K562 (cell line): ENCODE results near the gene TJP2. TPM values are rescaled to one million over a fixed set of nuclear protein-coding genes. Genes with fewer than 3 reads are reported as not detected.
A peak's percentile ranks its signal among the peaks of the same experiment; 100 is the strongest.

Source experiments
- CEBPB ChIP-seq: fragments of 450-650 bp; IDR thresholded peaks from 2 replicates; pipeline ENCODE4 v1.6.1; 2016; ENCODE audit warnings: missing genetic modification characterization, missing compliant biosample characterization
- HDGF ChIP-seq: fragments of 450-650 bp; IDR thresholded peaks from 2 replicates; pipeline ENCODE4 v1.6.1; 2016
- JUND ChIP-seq, 2 experiments: IDR thresholded peaks; 2 replicates in 1 of 2; 3 replicates in 1 of 2; pipeline ENCODE4 v1.6.1; 2011; ENCODE audit warnings: borderline replicate concordance in 2 of 2, low read depth in 2 of 2, low read length in 2 of 2, improper control_type of control experiment in 1 of 2, missing biosample characterization in 1 of 2, missing genetic modification characterization in 1 of 2, missing genetic modification reagents in 1 of 2
- MAFF ChIP-seq: IDR thresholded peaks from 2 replicates; pipeline ENCODE4 v1.6.1; 2012; ENCODE audit warnings: low read length, improper control_type of control experiment
- MAFK ChIP-seq: IDR thresholded peaks from 2 replicates; pipeline ENCODE4 v1.6.1; 2011; ENCODE audit warnings: low read length, improper control_type of control experiment
- MED1 ChIP-seq: sonication (generic); formaldehyde crosslinking; IDR thresholded peaks from 2 replicates; pipeline ENCODE4 v1.8.1; 2023; ENCODE audit warnings: missing genetic modification reagents, borderline replicate concordance
- NFRKB ChIP-seq: fragments of 450-650 bp; IDR thresholded peaks from 2 replicates; pipeline ENCODE4 v1.6.1; 2016; ENCODE audit warnings: low read depth
- RBM22 ChIP-seq: fragments of 200-400 bp; formaldehyde crosslinking; IDR thresholded peaks from 2 replicates; pipeline ENCODE4 v1.6.1; 2018; ENCODE audit warnings: low read length, low read depth; ENCODE audit not compliant: poor library complexity, severe bottlenecking
- RCOR1 ChIP-seq, 2 experiments: IDR thresholded peaks; 2 replicates each; pipeline ENCODE4 v1.6.1; 2012; ENCODE audit warnings: low read depth in 2 of 2, low read length in 2 of 2, borderline replicate concordance in 1 of 2, improper control_type of control experiment in 1 of 2
- ZBTB33 ChIP-seq: sonication (generic); formaldehyde crosslinking; IDR thresholded peaks from 2 replicates; pipeline ENCODE4 v1.8.1; 2023; ENCODE audit warnings: mild to moderate bottlenecking, missing genetic modification reagents
- ZC3H11A ChIP-seq: IDR thresholded peaks from 2 replicates; pipeline ENCODE4 v1.6.1; 2012; ENCODE audit warnings: low read depth, low read length, improper control_type of control experiment
- ZEB2 ChIP-seq: fragments of 450-650 bp; IDR thresholded peaks from 2 replicates; pipeline ENCODE4 v1.6.1; 2016
- ZNF717 ChIP-seq: fragments of 250-450 bp; sonication (Bioruptor Pico); IDR thresholded peaks from 2 replicates; pipeline ENCODE4 v1.5.0; 2021
- polyA plus RNA-seq, 8 experiments: library from polyadenylated mRNA; depleted of rRNA in 4 of 8; stranded (reverse) in 5 of 8; unstranded in 3 of 8; fragments of >200 nt; fragmentation: Nextera tagmentation in 2 of 8; fragmentation: Illumina TruSeq in 1 of 8; extraction: Ambion mirVana in 2 of 8; extraction: Trizol in 1 of 8; gene quantifications; 2 replicates each; pipeline versions ENCODE4 v1.2.1 to v1.2.3, GENCODE V29; 2011 to 2014; ENCODE audit warnings: inconsistent platforms in 1 of 8, missing spikeins in 1 of 8
- total RNA-seq, 7 experiments: library from RNA; depleted of rRNA in 6 of 7; stranded (reverse); fragments of >200 nt in 6 of 7; fragmentation: Illumina TruSeq in 2 of 7; extraction: Trizol in 2 of 7; gene quantifications; 2 replicates each; pipeline versions ENCODE4 v1.2.1 to v1.2.3, GENCODE V29; 2011 to 2021; ENCODE audit warnings: low replicate concordance in 1 of 7
- TF ChIP-seq, protein P1 (sequence below): fragments of 200-600 bp; sonication (generic); IDR thresholded peaks from one replicate; pipeline ENCODE4 v1.6.1; 2012; ENCODE audit warnings: mild to moderate bottlenecking, low read depth, low read length, inconsistent platforms

Gene TJP2
- total and polyA plus RNA-seq, 9 of the 15 experiments (the other 6 are each of a cell fraction or from before 2014, with no cell fraction given), result 4.0 to 24.1 (median 16.8) TPM

DNA sequence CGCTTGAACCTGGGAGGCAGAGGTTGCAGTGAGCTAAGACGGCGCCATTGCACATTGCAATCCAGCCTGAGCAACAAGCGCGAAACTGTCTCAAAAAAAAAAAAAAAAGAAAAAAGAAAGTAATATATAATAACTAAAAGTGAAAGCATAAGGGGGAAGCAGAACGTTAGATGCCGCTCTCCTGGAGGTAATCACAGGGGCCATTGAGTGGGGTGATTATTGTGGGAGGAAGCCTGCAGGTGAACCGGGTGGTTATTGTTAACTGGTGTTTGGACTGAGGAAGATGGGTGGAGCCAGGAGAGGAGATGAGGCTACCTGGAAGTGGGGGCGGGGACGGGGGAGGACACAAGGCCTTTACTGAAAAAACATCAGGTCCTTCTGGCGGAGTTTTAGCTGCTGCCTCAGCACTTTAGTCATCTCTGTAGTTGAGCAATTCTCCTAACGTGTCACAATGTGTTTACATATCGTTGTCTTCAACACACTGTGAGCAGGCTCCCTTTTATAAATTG is 5.3 kb upstream of the TJP2 start (continued):
- TF ChIP-seq, protein P1, sequence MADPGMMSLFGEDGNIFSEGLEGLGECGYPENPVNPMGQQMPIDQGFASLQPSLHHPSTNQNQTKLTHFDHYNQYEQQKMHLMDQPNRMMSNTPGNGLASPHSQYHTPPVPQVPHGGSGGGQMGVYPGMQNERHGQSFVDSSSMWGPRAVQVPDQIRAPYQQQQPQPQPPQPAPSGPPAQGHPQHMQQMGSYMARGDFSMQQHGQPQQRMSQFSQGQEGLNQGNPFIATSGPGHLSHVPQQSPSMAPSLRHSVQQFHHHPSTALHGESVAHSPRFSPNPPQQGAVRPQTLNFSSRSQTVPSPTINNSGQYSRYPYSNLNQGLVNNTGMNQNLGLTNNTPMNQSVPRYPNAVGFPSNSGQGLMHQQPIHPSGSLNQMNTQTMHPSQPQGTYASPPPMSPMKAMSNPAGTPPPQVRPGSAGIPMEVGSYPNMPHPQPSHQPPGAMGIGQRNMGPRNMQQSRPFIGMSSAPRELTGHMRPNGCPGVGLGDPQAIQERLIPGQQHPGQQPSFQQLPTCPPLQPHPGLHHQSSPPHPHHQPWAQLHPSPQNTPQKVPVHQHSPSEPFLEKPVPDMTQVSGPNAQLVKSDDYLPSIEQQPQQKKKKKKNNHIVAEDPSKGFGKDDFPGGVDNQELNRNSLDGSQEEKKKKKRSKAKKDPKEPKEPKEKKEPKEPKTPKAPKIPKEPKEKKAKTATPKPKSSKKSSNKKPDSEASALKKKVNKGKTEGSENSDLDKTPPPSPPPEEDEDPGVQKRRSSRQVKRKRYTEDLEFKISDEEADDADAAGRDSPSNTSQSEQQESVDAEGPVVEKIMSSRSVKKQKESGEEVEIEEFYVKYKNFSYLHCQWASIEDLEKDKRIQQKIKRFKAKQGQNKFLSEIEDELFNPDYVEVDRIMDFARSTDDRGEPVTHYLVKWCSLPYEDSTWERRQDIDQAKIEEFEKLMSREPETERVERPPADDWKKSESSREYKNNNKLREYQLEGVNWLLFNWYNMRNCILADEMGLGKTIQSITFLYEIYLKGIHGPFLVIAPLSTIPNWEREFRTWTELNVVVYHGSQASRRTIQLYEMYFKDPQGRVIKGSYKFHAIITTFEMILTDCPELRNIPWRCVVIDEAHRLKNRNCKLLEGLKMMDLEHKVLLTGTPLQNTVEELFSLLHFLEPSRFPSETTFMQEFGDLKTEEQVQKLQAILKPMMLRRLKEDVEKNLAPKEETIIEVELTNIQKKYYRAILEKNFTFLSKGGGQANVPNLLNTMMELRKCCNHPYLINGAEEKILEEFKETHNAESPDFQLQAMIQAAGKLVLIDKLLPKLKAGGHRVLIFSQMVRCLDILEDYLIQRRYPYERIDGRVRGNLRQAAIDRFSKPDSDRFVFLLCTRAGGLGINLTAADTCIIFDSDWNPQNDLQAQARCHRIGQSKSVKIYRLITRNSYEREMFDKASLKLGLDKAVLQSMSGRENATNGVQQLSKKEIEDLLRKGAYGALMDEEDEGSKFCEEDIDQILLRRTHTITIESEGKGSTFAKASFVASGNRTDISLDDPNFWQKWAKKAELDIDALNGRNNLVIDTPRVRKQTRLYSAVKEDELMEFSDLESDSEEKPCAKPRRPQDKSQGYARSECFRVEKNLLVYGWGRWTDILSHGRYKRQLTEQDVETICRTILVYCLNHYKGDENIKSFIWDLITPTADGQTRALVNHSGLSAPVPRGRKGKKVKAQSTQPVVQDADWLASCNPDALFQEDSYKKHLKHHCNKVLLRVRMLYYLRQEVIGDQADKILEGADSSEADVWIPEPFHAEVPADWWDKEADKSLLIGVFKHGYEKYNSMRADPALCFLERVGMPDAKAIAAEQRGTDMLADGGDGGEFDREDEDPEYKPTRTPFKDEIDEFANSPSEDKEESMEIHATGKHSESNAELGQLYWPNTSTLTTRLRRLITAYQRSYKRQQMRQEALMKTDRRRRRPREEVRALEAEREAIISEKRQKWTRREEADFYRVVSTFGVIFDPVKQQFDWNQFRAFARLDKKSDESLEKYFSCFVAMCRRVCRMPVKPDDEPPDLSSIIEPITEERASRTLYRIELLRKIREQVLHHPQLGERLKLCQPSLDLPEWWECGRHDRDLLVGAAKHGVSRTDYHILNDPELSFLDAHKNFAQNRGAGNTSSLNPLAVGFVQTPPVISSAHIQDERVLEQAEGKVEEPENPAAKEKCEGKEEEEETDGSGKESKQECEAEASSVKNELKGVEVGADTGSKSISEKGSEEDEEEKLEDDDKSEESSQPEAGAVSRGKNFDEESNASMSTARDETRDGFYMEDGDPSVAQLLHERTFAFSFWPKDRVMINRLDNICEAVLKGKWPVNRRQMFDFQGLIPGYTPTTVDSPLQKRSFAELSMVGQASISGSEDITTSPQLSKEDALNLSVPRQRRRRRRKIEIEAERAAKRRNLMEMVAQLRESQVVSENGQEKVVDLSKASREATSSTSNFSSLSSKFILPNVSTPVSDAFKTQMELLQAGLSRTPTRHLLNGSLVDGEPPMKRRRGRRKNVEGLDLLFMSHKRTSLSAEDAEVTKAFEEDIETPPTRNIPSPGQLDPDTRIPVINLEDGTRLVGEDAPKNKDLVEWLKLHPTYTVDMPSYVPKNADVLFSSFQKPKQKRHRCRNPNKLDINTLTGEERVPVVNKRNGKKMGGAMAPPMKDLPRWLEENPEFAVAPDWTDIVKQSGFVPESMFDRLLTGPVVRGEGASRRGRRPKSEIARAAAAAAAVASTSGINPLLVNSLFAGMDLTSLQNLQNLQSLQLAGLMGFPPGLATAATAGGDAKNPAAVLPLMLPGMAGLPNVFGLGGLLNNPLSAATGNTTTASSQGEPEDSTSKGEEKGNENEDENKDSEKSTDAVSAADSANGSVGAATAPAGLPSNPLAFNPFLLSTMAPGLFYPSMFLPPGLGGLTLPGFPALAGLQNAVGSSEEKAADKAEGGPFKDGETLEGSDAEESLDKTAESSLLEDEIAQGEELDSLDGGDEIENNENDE, result no peak
- TF ChIP-seq RBM22, result no peak
- TF ChIP-seq NFRKB, result no peak
- TF ChIP-seq ZC3H11A, result no peak
- no peak for TF ChIP-seq JUND (IDR thresholded peaks at IDR 0.05; ENCODE audit: borderline replicate concordance, low read depth, low read length)
- peak; percentile 38; the same call in 1 of the 3 replicates for TF ChIP-seq JUND (tag; IDR thresholded peaks at IDR 0.05; ENCODE audit: borderline replicate concordance, low read depth, low read length)
- TF ChIP-seq MED1, result no peak
- peak; percentile 94 for TF ChIP-seq CEBPB (tag)
- TF ChIP-seq HDGF, result no peak
- peak; percentile 67; the same call in 1 of the 2 replicates for TF ChIP-seq ZBTB33
- TF ChIP-seq RCOR1 (IDR thresholded peaks at IDR 0.05; ENCODE audit: borderline replicate concordance in 1 of 2, low read depth in 2 of 2, low read length in 2 of 2), result peak in 1 of 2 experiments; percentile 30; a peak in 1 of 4 replicates
- peak; percentile 78 for TF ChIP-seq ZEB2
- TF ChIP-seq MAFK, result peak; percentile 88
- no peak for TF ChIP-seq ZNF717 (CRISPR knock-in tag)
- peak; percentile 88 for TF ChIP-seq MAFF
